Measurements from ENCODE around the gene MFNG. TPM values are rescaled to one million over a fixed set of nuclear protein-coding genes. Genes with fewer than 3 reads are reported as not detected.

MFNG gene
- total RNA-seq, 1 experiment from 2014 or later: 4.5 TPM

DNA sequence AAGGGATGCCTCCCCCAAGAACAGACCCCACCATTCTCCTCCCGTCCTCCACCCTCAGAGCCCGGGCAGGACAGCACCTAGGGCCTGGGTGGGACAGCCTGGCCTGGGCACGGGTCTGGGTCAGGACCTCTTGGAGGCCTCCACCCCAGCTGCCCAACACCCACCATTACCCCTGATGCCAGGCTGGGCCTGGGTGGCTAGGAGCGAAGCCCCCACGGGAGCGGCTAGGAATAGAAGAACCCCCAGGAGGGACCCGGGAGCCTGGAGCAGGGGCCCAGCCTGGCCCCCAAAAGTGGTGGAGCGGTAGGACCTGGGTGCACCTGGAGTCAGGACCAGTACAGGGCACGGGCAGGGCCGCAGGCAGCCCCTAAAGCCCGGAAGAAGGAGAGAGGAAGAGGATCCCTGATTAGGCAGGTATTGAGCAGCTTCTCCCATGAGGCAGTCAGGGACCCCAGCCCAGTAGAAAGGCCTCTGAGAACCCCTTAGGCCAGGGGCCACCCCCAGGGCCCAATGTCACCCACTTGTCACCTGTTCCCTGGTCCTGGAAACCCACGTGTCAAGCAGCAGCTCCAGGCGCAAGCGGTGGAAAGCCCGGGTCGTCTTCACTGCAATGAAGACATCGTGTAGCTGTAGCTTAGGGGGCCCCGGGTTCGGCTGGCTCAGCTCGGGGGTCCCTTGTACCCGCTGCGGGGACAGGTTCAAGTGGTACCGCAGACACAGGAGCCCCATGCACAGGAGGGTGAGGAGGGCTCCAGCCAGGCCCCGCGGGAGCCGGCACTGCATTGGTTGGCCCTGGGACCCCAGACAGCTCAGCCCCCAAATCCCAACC, 575 bp downstream of the MFNG start:
- intact Hi-C loops (cut with micrococcal nuclease): no loop called here
- Histone ChIP-seq H3K4me1 (ENCODE audit: control insufficient read depth in 1 of 2, insufficient read depth in 2 of 2, low read length in 2 of 2) (peaks cover 19 to 33% of the 10 kb centered on the region in 2 experiments), H3K27me3 (ENCODE audit: insufficient read depth, low read length) (no peaks in the 10 kb centered on the region), H3K4me3 (replicated peaks in 1 of 2; ENCODE audit: low read depth in 1 of 2, low read length in 2 of 2) (peak overlapping the region in 1 of 2 experiments; percentile 27; a peak in 1 of 4 replicates), H4K20me1 (ENCODE audit: insufficient read depth) (no peaks in the 10 kb centered on the region), H3K27ac (ENCODE audit: low read depth, low read length) (no peak overlapping the region; the same call in 1 of the 2 replicates), H3K9me3 (ENCODE audit: control insufficient read depth in 1 of 2, insufficient read depth in 1 of 2, low read depth in 1 of 2, low read length in 2 of 2) (no peaks in the 10 kb centered on the region), H3K4me2 (ENCODE audit: low read length) (peak overlapping the region; percentile 75), H3K9me2 (ENCODE audit: insufficient read depth) (no peaks in the 10 kb centered on the region), H3K79me2 (ENCODE audit: insufficient read depth, low read length) (no peaks in the 10 kb centered on the region), H3K9ac (ENCODE audit: low read length) (no peak overlapping the region), H2AFZ (ENCODE audit: low read depth, low read length, poor library complexity, severe bottlenecking) (no peak overlapping the region), H3K36me3 (ENCODE audit: control insufficient read depth in 1 of 2, insufficient read depth in 2 of 2, low read length in 2 of 2) (peaks cover 0 to 5% of the 10 kb centered on the region in 2 experiments; a peak in 1 of 4 replicates)
- no peak; the same call in 1 of the 2 replicates for ATAC-seq
- ChIA-PET POLR2A (no interaction called here), RAD21 (ENCODE audit: low non-redundant PET in 1 of 2, low total read pairs in 2 of 2, uncharacterized antibody in 2 of 2, unreplicated experiment in 2 of 2) (no interaction called here), CTCF (interaction anchor here (1.4 kb wide), 1 partner anchor 13 kb away, joined by 12 read pairs; no protein-coding TSS in a partner anchor)
- no peak for TF ChIP-seq SRF (IDR thresholded peaks at IDR 0.05; ENCODE audit: low read depth)
- no peak for TF ChIP-seq ZFX (IDR thresholded peaks at IDR 0.05)
- no peak for DNase-seq (ENCODE audit: low read depth, low spot score)
- no TSS peak for BruUV-seq (replicated peaks)

DNA sequence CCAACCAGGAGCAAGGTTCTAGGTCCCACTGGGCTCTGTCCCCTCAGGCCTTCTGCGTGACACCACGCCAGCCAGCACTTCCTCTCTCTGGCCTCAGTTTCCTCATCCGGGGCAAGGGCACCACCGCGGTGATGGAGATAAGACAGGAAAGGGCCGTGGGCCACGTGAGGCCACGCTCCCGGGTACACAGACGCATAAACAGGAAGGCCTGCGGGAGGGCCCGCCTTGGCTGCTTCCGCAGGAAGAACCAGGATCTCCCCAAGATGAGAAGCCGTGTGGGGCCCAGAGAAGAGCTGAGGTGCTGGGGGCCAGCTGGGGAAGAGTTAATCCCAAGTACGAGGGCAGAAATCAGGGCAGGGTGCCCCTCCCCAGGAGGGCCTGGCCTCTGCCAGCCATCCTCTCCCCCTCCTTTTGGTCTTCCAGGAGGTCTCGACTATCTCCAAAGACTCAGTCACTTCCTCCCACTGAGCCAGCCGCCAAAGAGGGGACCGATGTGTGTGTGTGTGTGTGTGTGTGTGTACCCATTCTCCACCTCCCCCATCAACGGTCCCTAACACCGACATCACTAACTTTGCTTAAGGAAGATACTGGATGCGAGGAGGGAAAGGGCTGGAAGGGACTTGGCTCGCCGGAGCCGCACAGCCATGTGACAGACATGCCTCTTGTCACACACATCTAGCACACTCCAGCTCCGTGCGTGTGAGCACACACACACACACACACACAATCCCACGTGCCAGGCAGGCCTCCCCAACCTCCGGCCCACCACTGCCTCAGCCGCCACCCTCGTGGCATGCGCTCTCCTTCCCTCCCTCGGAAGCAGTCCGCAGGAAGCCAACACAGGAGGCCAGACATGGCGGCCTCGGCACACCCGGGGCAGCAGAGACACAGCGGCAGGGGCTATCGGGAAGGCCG, 1.4 kb downstream of the MFNG start:
- CTCF ChIA-PET: no interaction called here
- Histone ChIP-seq H3K27me3 (ENCODE audit: insufficient read depth, low read length) (no peaks in the 10 kb centered on the region), H3K4me2 (ENCODE audit: low read length) (no peak overlapping the region), H3K79me2 (ENCODE audit: insufficient read depth, low read length) (no peaks in the 10 kb centered on the region), H3K4me1 (ENCODE audit: control insufficient read depth in 1 of 2, insufficient read depth in 2 of 2, low read length in 2 of 2) (peaks cover 19 to 33% of the 10 kb centered on the region in 2 experiments), H3K9me3 (ENCODE audit: control insufficient read depth in 1 of 2, insufficient read depth in 1 of 2, low read depth in 1 of 2, low read length in 2 of 2) (no peaks in the 10 kb centered on the region), H4K20me1 (ENCODE audit: insufficient read depth) (no peaks in the 10 kb centered on the region), H3K27ac (ENCODE audit: low read depth, low read length) (no peak overlapping the region), H2AFZ (ENCODE audit: low read depth, low read length, poor library complexity, severe bottlenecking) (no peak overlapping the region), H3K4me3 (replicated peaks in 1 of 2; ENCODE audit: low read depth in 1 of 2, low read length in 2 of 2) (no peak overlapping the region), H3K36me3 (ENCODE audit: control insufficient read depth in 1 of 2, insufficient read depth in 2 of 2, low read length in 2 of 2) (no peaks in the 10 kb centered on the region), H3K9me2 (ENCODE audit: insufficient read depth) (no peaks in the 10 kb centered on the region), H3K9ac (ENCODE audit: low read length) (no peak overlapping the region)
- ATAC-seq (no peak), DNase-seq (ENCODE audit: low read depth, low spot score) (no peak)
- intact Hi-C loops (cut with micrococcal nuclease): no loop called here
- BruUV-seq (replicated peaks): no TSS peak
- RAD21 ChIA-PET (ENCODE audit: low non-redundant PET in 1 of 2, low total read pairs in 2 of 2, uncharacterized antibody in 2 of 2, unreplicated experiment in 2 of 2): no interaction called here
- POLR2A ChIA-PET: no interaction called here
- no peak for TF ChIP-seq ELF1 (IDR thresholded peaks at IDR 0.05; ENCODE audit: borderline replicate concordance, low read depth)
- TF ChIP-seq POLR2AphosphoS5 (IDR thresholded peaks at IDR 0.05; ENCODE audit: low read depth, low read length): no peak
- TF ChIP-seq POLR2A (IDR thresholded peaks at IDR 0.05; ENCODE audit: borderline replicate concordance, extremely low read depth, insufficient read depth, insufficient read length): no peak
- TF ChIP-seq FOSL1 (IDR thresholded peaks at IDR 0.05; ENCODE audit: low read depth): no peak
- TF ChIP-seq REST (IDR thresholded peaks at IDR 0.05; ENCODE audit: low read depth): no peak
- no peak for TF ChIP-seq ZNF274 (IDR thresholded peaks at IDR 0.05; ENCODE audit: low read depth, low read length)
- TF ChIP-seq CBX3 (IDR thresholded peaks at IDR 0.05; ENCODE audit: low read depth): no peak
- no peak for TF ChIP-seq SIN3A (IDR thresholded peaks at IDR 0.05; ENCODE audit: low read depth)
- no peak for TF ChIP-seq EZH2 (IDR thresholded peaks at IDR 0.05)
- no peak for TF ChIP-seq YY1 (IDR thresholded peaks at IDR 0.05; ENCODE audit: extremely low read depth, insufficient replicate concordance, low read depth, low read length)
- no peak for TF ChIP-seq SRF (IDR thresholded peaks at IDR 0.05; ENCODE audit: low read depth)

Data from HCT116 (cell line).